Muscle of back (tissue), 11 donors: Measurements from ENCODE around the gene LIPG. TPM values are rescaled to one million over a fixed set of nuclear protein-coding genes. Genes with fewer than 3 reads are reported as not detected.

Experiments
- DNase-seq, 3 donors: peaks; one replicate each; pipeline versions ENCODE4 v3.0.0 to v3.0.0-alpha.2; 2013
- polyA plus RNA-seq, 10 donors: library from polyadenylated mRNA; unstranded; fragments of 120-200 nt; gene quantifications; one replicate each; pipeline ENCODE4 v1.2.1, GENCODE V29; 2013; ENCODE audit not compliant: insufficient read length in 10 of 10

LIPG gene
- polyA plus RNA-seq, 10 donors: 3.3 to 11.5 (median 5.2) TPM

- DNase-seq: no peak
Observed at GRCh38 chr18:49610022-49610445, 48.2 kb downstream of the LIPG start.

DNA sequence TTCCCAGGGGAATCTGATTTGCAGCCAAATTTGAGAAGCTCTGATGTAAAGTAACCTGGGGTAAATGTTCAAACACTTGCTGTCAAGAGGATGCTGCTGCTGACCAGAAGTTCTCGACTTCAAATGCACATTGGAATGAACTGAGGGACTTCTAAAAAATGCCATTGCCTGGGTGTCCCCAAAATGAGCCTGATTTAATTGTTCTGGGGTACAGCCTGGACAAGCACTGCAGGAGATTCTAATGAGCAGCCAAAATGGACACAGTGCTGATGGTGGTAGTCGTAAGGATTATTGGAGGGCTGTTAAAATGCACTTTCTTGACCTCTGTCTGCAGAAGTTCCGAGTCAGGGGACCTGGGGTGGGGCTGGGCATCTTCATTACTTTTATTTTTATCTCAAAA is 49.5 kb downstream of the LIPG start:
- no peak for DNase-seq

GRCh38 chr18:49612515-49613033 is 50.7 kb downstream of the LIPG start:
- DNase-seq: no peak

DNA sequence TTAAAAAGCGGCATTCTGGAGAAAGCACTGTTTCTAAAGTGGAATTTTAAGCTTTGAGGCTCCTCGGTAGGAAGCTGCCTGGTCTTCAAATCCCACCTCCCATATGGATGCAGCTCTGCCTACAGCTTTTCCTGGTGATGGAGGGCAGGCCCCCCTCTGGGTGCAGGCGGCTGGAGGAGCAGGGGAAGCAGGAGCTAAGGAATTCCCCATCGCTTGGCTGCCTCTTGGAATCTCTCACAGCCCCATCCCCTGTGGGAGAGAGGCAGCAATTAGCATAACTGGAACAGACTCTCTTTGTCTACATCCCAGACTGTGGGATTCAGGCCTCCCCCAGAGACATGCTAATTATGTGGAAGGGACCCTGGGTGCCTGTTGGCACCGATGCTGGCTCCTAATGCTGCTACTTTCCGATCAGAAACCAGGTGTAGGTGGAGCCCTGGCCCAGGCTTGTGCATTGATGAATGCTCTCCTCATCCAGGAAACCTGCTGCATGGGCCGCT is 51.3 kb downstream of the LIPG start:
- no peak for DNase-seq

DNA sequence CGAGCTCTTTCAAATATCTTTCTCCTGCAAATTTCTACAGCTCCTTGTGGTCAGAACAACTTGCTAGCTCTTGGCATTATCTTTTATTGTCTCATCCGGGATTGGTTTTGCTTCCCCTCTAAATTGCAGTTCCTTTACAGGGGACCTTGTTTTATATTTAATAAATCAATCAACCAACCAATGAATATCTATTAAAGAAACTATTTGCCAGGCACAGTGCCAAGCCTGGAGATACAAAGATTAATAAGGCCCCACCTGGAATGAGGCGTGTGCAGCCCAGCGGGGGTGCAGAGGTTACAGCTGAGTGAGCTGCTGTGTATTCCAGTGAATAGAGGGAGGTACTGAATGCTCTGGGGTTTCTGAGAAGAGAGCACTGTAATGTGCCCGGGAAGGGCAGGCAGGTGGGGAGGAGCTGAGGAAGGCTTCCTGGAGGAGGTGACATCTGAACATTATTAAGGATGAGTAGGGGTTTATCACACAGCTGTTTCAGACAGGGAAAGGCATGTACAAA is 51.8 kb downstream of the LIPG start:
- DNase-seq: no peak

DNA sequence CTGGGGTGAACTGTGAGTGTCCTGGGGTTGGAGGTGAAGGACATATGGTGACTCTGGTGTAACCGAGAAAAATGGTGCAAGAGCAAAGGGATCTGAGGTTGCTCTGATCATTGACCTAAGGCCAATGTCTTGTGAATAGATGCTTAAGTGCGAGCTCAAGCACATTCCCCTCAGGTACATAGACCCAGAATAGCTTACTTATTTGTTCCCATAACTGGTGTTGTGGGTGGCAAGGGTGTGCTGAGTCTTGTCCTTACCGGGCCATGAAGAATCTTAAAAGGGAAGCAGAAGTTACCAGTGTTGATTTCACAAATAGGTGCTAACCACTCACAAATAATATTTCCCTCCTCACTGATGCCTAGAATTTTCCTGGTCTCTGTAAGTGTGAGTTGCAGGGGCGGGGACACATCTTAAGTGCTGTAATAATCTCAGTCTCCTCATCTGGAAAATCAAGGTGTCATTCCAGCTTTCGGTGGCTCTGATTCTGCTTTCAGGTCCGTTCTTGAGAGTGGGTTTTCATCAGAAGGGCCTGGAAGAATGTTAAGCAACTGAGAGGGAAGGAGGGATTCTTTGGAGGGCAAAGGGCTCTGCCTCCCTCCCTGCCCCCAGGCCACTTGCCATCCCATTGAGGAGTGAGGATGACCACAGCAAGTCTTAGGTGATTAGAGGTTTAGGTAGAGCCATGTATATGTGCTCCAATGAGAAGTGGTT is 54.9 kb downstream of the LIPG start:
- DNase-seq: no peak

DNA sequence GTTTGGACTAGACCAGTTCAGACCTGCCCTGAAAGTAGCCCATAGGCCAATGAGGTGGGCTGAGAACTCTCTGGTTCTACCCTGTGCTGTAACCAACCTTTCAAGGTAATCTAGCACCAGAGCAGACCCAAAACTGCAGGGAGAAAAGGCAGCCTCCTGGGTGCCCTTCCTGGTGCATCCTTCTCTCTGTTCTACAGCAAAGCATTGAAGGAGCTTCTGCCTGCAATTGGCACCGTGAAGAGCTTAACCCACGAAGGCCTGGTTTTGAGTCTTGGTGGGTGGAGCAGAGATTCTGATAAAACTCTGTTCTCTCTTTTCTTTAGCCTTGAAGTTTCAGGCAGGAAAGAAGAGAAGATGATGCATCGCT is 55.5 kb downstream of the LIPG start:
- DNase-seq: no peak

- peak; percentile 30 to 76 (median 44) for DNase-seq
Observed at GRCh38 chr18:49617865-49618264, 56.0 kb downstream of the LIPG start.

DNA sequence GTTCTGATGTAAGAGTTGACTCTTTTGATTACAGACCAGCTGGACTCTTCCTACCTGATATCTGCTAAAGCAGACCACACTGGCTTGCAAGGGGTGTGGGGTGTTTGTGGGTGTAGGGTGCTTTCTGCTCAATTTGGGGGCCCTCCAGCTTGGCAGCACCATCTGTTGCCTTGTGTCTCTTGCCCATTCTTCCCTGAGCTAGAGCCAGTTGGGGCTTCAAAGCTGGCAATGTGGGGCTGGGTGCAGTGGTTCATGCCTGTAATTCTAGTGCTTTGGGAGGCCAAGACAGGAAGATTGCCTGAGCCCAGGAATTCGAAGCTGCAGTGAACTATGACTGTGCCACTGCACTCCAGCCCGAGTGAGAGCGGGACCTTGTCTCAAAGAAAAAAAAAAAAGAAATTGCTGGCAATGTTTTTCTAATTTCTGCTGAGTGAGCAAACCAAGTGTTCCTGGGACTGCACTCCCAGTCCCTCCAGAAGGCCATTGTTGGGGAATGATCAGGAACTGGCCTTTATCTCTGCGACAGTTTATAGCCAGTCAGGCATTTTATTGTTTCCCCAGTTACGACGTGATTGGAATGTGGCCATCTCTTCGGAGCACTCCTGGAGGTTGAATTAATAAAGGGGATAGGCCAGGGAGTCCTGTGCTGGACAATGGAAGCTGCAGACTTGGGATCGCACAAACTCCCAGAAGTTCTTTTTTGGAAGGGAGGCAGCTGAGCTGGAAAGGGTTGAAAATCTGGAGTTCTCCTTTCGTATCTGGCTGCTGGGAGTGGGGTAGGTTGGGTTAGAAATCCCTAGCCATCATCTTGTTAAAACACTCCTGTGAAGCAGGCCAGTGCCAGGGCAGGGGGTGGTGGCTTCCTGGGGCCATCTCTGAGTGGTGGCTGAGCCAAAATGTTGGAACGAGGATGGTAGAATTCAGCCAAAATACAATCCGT is 57.2 kb downstream of the LIPG start:
- peak; percentile 35 to 90 (median 68) for DNase-seq

DNA sequence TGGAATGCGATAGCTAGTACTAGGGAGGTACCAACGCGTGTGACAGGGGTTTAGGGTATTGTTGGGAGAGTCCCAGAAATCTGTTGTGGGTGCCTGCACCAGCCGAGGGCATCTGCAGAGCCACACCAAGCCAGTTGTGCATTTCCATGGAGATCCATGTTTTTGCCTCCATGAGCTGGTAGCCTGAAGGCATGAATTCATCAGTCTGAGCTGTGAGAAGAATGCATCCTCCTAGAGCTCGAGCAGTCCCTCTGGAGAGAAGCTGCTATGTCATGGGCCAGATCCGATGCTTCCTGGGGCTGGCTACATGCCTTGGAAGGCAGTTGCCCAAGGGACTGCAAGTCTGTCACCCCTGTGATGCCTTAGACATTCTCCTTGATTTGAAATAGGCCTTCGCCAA is 57.9 kb downstream of the LIPG start:
- peak in 1 of 3 donors; percentile 59 for DNase-seq

- no peak for DNase-seq
Observed at GRCh38 chr18:49621301-49621700, 59.4 kb downstream of the LIPG start.

GRCh38 chr18:49621717-49622351 is 60.0 kb downstream of the LIPG start:
- no peak for DNase-seq

DNA sequence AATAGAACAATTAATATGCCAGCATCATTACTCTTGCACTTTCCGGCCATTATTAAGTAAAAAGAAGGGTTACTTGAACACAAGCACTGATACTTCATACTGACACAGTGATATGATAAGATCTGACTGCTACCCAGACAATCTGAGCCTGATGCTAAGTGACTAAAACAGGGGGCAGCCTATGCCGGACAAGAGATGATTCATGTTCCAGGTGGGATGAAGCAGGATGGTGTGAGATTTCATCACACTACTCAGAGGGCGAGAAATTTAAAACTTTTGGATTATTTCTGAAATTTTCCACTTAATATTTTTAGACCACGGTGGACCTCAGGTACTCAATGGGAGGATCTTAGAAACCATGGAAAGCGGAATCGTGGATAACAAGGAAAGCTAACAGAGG is 61.7 kb downstream of the LIPG start:
- DNase-seq: no peak

DNA sequence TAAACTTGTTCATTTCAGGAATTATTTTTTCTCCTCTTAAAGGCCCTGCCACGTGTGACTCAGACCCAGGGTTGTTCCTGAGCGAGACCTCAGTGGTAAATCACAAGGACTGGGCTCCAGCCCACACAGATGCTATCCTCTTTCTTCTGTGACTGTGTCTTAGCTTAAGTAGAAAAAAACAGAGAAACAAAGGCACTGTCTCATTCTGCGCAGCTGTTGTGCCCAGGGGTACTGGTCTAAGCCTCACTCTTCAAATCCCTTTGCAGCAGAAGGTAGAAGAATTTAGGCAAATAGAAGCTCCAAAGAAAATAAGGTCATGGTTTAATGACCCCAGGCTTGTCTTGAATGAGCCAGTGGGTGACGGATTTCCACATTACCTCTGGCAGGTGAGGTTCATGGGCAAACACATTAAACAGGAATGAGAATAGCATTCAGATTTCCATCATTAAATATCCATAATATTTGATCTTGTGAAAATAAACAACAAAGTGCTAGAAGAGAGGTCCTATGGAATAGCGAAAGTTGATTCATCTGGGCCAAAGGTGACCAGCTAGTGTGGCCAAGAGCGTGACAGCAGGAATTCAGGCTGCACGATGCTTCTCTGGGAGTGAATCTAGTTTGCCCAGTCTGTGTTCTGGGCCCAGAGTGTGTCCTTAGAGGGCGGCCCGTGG is 63.3 kb downstream of the LIPG start:
- no peak for DNase-seq

GRCh38 chr18:49626842-49627467 is 65.1 kb downstream of the LIPG start:
- DNase-seq: no peak

DNA sequence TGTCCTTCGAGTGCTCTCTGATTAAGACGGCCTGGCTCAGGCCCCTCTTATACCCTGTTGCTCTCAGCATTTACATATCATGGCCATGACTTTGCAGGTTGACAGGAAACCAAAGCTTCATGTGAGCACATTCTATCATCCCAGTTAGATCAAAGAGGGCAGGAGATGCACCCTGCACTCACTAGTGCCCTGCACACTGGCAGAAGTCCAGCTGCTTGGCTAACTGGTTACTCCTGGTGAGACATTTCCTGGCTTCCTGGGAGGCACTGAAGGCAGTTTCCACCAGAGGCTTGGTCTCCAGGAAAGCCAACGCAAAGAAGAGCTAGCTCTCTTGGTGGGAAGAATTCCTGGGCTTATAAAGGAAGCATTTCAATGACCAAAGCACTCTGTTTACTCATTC is 66.3 kb downstream of the LIPG start:
- no peak for DNase-seq

GRCh38 chr18:49628881-49629795 is 67.3 kb downstream of the LIPG start:
- peak in 1 of 3 donors; percentile 64 for DNase-seq

- DNase-seq: no peak
Observed at GRCh38 chr18:49630246-49630699, 68.4 kb downstream of the LIPG start.

DNA sequence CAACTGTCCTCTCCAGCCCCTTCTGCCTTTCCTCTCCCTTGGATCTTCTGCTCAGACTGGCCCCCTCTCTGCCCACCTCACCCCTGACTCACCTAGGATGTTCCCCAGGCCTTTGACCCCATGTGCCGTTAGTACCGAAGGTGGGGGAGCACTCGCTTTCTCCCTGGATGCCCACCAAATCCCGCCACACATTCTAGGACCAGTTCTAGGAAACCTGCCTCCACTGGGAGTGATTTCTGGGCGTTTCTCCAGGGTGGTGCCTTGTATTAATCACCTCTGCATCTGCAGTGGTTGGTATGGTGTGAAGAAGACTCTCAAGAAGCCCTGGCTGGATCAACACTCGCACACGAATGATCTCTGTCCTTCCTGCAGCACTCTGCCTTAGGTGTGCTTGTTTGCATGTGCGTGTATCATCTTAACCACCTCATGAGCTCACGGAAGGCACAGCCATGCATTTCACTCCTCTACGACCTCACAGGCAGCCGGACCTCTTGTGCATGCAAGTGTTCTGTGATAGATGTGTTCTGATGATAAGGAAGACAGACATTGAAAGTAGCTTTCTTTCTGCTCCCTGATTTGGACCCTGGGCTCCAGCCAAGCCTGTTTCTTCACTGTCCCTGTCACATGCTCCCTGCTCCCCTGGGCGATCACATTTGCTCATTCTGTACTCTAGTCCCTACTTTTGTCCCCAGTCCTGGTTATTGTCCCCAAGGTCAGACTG is 69.4 kb downstream of the LIPG start:
- DNase-seq: no peak
